ENCODE measurements around the gene SAMD3.

Gene SAMD3

DNA sequence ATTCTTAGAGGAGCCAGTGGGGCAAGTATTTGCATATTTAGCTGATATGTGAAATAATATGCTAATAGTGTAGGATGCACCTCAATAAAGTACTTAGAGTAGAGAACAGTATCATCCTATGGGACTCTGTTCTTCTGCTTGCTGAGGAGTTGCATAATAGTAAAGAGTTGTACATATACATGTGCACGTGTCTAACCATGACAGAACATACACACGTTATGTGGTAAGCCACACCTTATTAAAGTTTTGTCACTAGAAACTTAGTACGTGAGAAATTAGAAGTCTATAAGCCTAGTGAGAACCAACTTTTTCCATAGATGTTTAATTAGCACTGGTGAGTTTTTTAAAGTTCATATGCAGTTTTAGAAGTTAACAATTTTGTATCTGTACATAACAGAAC is 123.6 kb downstream of the SAMD3 start:
- Histone ChIP-seq H3K4me3 (ENCODE audit: low read depth, low read length) (no peak overlapping the region), H3K27ac (no peak overlapping the region), H3K27me3 (ENCODE audit: insufficient read depth, low read depth, severe bottlenecking) (no peaks in the 10 kb centered on the region), H3K9me3 (ENCODE audit: severe bottlenecking) (no peaks in the 10 kb centered on the region), H3K36me3 (no peaks in the 10 kb centered on the region)
- no peak for DNase-seq
- TF ChIP-seq, protein P1, sequence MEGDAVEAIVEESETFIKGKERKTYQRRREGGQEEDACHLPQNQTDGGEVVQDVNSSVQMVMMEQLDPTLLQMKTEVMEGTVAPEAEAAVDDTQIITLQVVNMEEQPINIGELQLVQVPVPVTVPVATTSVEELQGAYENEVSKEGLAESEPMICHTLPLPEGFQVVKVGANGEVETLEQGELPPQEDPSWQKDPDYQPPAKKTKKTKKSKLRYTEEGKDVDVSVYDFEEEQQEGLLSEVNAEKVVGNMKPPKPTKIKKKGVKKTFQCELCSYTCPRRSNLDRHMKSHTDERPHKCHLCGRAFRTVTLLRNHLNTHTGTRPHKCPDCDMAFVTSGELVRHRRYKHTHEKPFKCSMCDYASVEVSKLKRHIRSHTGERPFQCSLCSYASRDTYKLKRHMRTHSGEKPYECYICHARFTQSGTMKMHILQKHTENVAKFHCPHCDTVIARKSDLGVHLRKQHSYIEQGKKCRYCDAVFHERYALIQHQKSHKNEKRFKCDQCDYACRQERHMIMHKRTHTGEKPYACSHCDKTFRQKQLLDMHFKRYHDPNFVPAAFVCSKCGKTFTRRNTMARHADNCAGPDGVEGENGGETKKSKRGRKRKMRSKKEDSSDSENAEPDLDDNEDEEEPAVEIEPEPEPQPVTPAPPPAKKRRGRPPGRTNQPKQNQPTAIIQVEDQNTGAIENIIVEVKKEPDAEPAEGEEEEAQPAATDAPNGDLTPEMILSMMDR (IDR thresholded peaks at IDR 0.05; ENCODE audit: low read depth, low read length), result no peak

DNA sequence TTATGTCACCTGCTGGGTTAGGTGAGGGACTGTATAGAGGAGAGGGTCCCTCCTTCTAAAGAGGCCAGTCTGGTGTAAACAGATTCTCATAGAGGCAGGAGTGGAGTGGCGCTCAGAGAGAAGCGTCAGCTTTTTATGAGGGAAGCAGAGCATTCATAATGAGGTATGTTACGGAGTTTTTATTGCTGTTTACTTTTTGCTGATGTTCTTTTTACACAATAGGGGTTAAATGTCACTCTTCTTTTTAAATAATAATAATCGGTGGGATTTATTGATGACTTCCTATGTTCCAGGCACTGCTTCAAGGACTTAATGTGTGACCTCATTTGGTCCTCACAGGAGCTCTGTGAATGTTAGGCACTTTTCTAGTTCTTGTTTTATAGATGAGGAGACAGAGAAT is 124.4 kb downstream of the SAMD3 start:
- Histone ChIP-seq H3K27ac (no peak overlapping the region), H3K4me3 (ENCODE audit: low read depth, low read length) (no peak overlapping the region), H3K9me3 (ENCODE audit: severe bottlenecking) (no peaks in the 10 kb centered on the region), H3K36me3 (no peaks in the 10 kb centered on the region), H3K27me3 (ENCODE audit: insufficient read depth, low read depth, severe bottlenecking) (no peaks in the 10 kb centered on the region)
- no peak for DNase-seq
- TF ChIP-seq, protein P1 (IDR thresholded peaks at IDR 0.05; ENCODE audit: low read depth, low read length), result no peak

All from WERI-Rb-1 (cell line).